GM15510 (cell line): ENCODE data around the gene MYOZ2.

Experiments used
- POLR2A ChIP-seq: IDR thresholded peaks from 3 replicates; pipeline ENCODE4 v1.6.1; 2011; ENCODE audit warnings: borderline replicate concordance; ENCODE audit not compliant: insufficient read length; ENCODE audit errors: extremely low read depth

Gene MYOZ2

DNA sequence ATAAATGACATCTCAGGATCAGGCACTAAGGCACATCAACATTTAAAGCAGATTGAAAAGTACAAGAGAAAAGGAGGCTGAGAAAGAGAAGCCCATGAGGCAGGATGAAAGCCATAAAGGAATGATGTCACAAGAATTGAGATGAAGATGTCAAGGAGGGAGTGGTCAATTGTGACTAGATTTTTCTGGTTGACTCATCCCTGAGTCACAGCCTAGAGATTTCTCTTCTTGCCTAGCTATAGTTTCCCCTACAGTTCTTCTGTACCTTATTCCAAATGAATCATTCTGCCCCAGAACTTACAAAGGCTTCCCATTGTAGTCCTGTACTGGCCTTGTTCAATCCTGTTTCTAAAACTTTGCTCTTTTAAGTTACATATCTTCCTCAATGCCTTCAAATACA is 73.4 kb downstream of the MYOZ2 start:
- TF ChIP-seq POLR2A: no peak

- no peak for TF ChIP-seq POLR2A
Measured at GRCh38 chr4:119209586-119209985, 74.0 kb downstream of the MYOZ2 start.

DNA sequence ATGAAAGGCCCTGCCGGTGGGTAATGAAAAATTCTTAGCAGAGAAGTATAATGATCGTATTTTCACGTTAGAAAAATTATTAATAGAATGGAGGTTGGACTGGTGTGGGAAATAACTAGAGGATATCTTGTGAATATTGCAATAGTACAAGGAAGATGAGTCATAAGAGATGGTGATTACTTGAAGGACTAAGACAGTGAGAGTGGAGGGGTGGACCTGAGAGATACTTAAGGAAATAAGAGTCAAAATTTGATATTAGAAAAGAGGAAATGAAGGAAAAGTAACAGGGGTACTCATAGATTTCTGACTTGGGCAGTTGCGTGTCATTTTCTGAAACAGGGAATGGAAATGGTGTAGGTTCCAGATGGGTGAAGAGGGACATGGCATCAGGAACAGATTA is 75.1 kb downstream of the MYOZ2 start:
- no peak for TF ChIP-seq POLR2A

GRCh38 chr4:119211867-119212233 is 76.2 kb downstream of the MYOZ2 start:
- TF ChIP-seq POLR2A: no peak

- TF ChIP-seq POLR2A: peak; percentile 83
Measured at GRCh38 chr4:119212234-119212963, 76.8 kb downstream of the MYOZ2 start, which contains the start of gene USP53. USP53 (plus strand) TSS chr4:119212713; CDS start chr4:119239760, 27,047 bp downstream.

DNA sequence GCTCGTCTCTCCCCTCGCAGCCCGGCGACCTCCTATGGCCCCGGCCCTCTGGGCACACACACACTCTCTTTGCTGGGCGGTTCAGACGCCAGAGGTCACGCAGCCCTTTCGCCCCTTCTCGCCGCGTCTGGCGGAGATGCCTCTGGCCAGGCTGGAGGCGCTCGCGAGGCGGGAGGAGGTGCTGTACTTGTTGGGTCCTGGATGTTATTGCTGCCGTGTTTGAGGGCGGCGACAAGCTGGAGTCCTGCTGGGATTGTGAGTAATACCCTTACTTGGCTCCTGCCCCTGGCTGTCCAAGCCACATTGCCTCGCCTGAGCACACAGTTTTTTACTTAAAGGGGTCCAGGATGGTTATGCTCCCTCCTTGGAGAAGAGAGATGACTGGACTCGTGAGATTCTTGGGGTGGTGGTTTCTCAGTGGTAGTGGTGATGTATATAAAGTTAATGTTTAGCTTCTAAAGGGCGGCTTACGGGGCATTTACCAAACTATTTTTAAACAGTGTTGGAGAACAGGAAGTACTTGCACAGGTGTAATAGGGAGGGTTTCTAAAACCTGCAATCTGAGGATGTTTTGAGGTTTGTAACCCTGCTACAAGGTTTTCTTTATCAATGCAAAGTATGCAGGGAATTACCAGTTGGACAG is 77.5 kb downstream of the MYOZ2 start:
- no peak for TF ChIP-seq POLR2A

DNA sequence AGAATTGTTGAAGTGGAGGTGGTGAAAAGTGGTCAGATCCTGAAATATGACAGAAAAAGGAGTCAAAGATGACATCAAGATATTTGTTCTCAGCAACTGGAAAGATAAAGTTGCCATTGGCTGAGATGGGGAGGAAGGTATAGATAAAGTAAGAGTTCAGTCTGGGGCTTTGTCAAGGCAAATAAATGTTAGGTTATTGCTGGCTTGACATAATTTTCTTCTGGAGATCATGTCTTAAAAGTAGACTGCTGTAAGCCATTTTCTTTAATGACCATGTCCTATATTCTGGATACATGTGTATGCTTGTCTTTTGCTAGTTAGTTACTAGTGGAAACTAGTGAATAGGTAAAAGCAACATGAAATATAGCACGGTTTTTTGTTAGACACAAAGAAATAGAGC is 82.5 kb downstream of the MYOZ2 start:
- no peak for TF ChIP-seq POLR2A

DNA sequence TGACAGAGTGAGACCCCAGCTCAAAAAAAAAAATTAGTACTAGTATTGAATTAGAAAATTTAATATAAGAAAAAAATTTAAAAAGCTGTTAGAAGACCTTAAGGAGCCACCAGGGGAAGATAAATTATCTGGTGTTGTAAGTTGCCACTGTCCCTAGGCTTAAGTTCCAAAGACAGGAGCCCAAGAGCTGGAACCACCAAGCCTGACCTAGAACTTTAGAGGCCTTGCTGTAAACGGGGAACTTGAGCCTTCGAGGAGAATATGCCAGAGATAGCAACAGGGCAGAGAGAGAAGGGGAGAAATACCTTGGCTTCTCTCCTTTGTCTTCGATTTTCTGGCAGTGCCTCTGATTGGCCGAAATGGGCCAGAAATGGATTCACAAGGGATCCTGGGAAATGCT is 85.8 kb downstream of the MYOZ2 start:
- no peak for TF ChIP-seq POLR2A

DNA sequence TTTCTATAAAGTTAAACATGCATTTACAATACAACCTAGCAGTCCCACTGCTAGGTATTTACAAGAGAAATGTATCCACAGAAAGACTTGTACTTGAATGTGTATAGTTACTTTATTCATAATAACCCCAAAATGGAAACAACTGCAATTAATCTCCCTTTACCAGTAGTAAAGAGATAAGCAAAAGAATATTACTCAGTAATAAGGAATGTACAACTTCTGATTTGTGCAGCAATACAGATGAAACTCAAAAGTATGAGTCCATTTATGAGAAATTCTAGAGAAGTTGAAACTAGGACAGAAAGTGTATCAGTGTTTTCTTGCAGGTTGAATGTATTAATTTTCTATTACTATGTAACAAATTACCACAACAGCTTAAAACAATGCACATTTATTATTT is 92.1 kb downstream of the MYOZ2 start:
- TF ChIP-seq POLR2A: no peak

- no peak for TF ChIP-seq POLR2A
Measured at GRCh38 chr4:119228406-119228805, 92.8 kb downstream of the MYOZ2 start.

DNA sequence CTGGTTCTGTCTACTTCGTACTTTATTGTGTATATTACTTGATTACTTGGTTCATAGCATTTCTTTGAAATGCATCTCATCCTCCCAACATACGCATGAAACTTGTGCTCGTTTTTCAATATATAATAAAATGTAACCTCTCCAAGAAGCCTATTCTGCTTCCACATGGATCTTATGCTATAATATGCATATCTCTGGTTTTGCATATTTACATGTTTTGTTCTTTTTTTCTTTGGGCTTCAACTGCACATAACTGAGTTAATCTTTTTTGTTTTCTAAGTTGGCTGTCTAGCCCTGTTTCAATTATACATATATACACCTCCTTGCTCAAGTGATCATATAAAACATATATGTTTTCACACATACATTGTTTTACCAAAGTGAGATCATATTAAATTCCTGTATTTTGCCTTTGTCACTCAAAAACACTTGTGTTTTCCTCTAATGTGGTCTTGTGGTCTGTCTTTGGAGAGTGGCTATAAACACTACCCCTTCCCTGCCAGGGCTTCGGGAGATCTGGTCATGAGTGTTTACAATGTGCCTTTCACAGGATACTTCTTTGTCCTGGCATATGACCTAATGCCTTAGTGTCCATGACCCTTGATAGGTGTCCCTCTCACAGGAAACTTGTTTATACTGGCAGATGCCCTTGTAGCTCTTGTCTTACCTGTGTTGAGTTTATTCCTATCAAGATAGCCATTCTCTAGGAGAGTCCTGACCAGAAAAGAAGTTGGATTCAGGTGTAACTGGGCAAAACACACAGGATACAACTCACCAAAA is 94.5 kb downstream of the MYOZ2 start:
- TF ChIP-seq POLR2A: no peak

GRCh38 chr4:119231491-119231890 is 95.9 kb downstream of the MYOZ2 start:
- no peak for TF ChIP-seq POLR2A

DNA sequence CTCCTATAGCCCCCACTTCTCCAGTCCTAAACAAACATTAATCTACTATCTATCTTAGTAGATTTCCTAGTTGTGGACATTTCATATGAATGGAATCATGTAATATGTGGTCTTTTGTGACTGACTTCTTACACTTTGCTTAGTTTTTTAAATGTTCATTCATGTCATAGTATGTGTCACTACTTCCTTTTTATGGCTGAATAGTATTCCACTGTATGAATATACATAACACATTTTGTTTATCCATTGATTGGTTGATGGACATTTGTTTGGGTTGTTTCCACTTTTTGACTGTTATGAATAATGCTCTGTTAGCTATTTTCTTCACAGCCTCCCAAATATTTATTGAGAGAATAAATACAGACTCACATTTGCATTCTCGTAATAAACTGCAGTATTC is 96.7 kb downstream of the MYOZ2 start:
- TF ChIP-seq POLR2A: no peak

GRCh38 chr4:119233191-119233590 is 97.6 kb downstream of the MYOZ2 start:
- TF ChIP-seq POLR2A: no peak

DNA sequence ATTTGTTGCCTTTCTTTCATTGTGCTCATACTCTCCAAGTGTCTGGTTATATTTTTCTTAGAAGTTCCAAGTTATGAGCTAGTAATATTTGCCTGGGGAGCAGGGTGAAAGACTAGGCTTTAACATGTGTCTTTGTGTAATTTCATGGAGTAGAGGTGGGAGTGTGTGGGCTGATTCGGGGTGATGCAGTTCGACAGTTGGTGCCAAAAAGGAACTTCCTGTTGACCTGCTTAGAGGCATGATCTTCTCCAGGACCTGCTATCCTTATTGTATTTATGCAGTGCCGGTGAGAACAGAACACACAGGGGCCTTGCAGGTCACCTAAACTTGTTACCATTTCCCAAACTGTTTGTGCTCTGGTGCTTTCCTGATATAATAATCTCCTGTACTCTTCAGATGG is 98.1 kb downstream of the MYOZ2 start:
- no peak for TF ChIP-seq POLR2A
